DND-41 (cell line): ENCODE data around the gene RETSAT.

ENCODE experiments used
- ATAC-seq: fragments of 200-7000 bp; cut with Tn5 transposase; 3 replicates; pipeline ENCODE4 v1.9.1; 2021; ENCODE audit warnings: low read depth; ENCODE audit not compliant: insufficient read depth
- DNase-seq: peaks from one replicate; pipeline ENCODE4 v3.0.0-alpha.2; 2020
- H2AFZ ChIP-seq: 2 replicates; pipeline ENCODE4 v1.6.0; 2012; ENCODE audit warnings: low read depth, low read length
- H3K27ac ChIP-seq: 2 replicates; pipeline ENCODE4 v1.5.1; 2012; ENCODE audit warnings: low read length, inconsistent platforms
- H3K27me3 ChIP-seq: fragments of 200-600 bp; sonication (generic); 2 replicates; pipeline ENCODE4 v1.6.0; 2012; ENCODE audit warnings: low read length, mild to moderate bottlenecking, inconsistent platforms; ENCODE audit not compliant: insufficient read depth, poor library complexity
- H3K36me3 ChIP-seq: 2 replicates; pipeline ENCODE4 v1.5.1; 2012; ENCODE audit warnings: low read length, inconsistent platforms; ENCODE audit not compliant: insufficient read depth
- H3K4me1 ChIP-seq: 2 replicates; pipeline ENCODE4 v1.5.1; 2012; ENCODE audit warnings: mild to moderate bottlenecking, low read length; ENCODE audit not compliant: insufficient read depth
- H3K4me2 ChIP-seq: 2 replicates; pipeline ENCODE4 v1.6.0; 2012; ENCODE audit warnings: mild to moderate bottlenecking, moderate library complexity, low read length, inconsistent platforms; ENCODE audit not compliant: insufficient read depth
- H3K4me3 ChIP-seq, 2 experiments: fragments of 200-600 bp in 1 of 2; shearing (Covaris generic) in 1 of 2; 2 replicates each; pipeline ENCODE4 v1.5.1; 2012 to 2016; ENCODE audit warnings: inconsistent platforms in 2 of 2, low read length in 2 of 2, mild to moderate bottlenecking in 2 of 2, low read depth in 1 of 2, moderate library complexity in 1 of 2
- H3K79me2 ChIP-seq: 2 replicates; pipeline ENCODE4 v1.6.0; 2012; ENCODE audit warnings: low read length, inconsistent platforms; ENCODE audit not compliant: insufficient read depth
- H3K9ac ChIP-seq: 2 replicates; pipeline ENCODE4 v1.6.0; 2012; ENCODE audit warnings: low read depth, mild to moderate bottlenecking, inconsistent platforms, low read length, moderate library complexity
- H3K9me3 ChIP-seq: 2 replicates; pipeline ENCODE4 v1.5.1; 2012; ENCODE audit warnings: low read length, moderate library complexity, mild to moderate bottlenecking, inconsistent platforms; ENCODE audit not compliant: insufficient read depth, severe bottlenecking
- H4K20me1 ChIP-seq: 2 replicates; pipeline ENCODE4 v1.6.0; 2012; ENCODE audit warnings: low read length; ENCODE audit not compliant: insufficient read depth
- CTCF ChIP-seq: IDR thresholded peaks from 2 replicates; pipeline ENCODE4 v1.5.1; 2012; ENCODE audit warnings: borderline replicate concordance, low read length, moderate library complexity, mild to moderate bottlenecking; ENCODE audit not compliant: poor library complexity, severe bottlenecking; ENCODE audit errors: extremely low read depth
- EZH2 ChIP-seq: IDR thresholded peaks from 3 replicates; pipeline ENCODE4 v1.6.1; 2012; ENCODE audit warnings: borderline replicate concordance, low read depth, mild to moderate bottlenecking, moderate library complexity, low read length, inconsistent platforms; ENCODE audit not compliant: severe bottlenecking

The RETSAT gene

GRCh38 chr2:85342156-85342555 lies 12.2 kb downstream of the RETSAT start:
- peaks cover 33% of the 10 kb centered on the region for H3K36me3 ChIP-seq
- no peaks in the 10 kb centered on the region for H3K9me3 ChIP-seq
- no peaks in the 10 kb centered on the region for H3K79me2 ChIP-seq
- H2AFZ ChIP-seq: no peak overlapping the region
- no peak for ATAC-seq
- no peaks in the 10 kb centered on the region for H3K27me3 ChIP-seq
- H4K20me1 ChIP-seq: no peaks in the 10 kb centered on the region
- no peak overlapping the region for H3K27ac ChIP-seq
- DNase-seq: no peak
- no peak for TF ChIP-seq CTCF
- no peak for TF ChIP-seq EZH2
- H3K4me1 ChIP-seq: no peaks in the 10 kb centered on the region
- H3K9ac ChIP-seq: no peak overlapping the region
- no peak overlapping the region for H3K4me2 ChIP-seq
- H3K4me3 ChIP-seq: no peak overlapping the region

- Histone ChIP-seq H3K9ac (no peak overlapping the region), H3K79me2 (no peaks in the 10 kb centered on the region), H3K27me3 (no peaks in the 10 kb centered on the region), H3K4me1 (no peaks in the 10 kb centered on the region), H3K4me3 (no peak overlapping the region), H3K27ac (no peak overlapping the region), H2AFZ (no peak overlapping the region), H3K4me2 (no peak overlapping the region), H3K9me3 (no peaks in the 10 kb centered on the region), H3K36me3 (peaks cover 28% of the 10 kb centered on the region), H4K20me1 (no peaks in the 10 kb centered on the region)
- TF ChIP-seq EZH2 (no peak), CTCF (no peak)
- ATAC-seq: no peak
- no peak for DNase-seq
Measured at GRCh38 chr2:85341269-85342029, 12.9 kb downstream of the RETSAT start.

- Histone ChIP-seq H3K4me1 (no peaks in the 10 kb centered on the region), H4K20me1 (no peaks in the 10 kb centered on the region), H2AFZ (no peak overlapping the region), H3K79me2 (no peaks in the 10 kb centered on the region), H3K9me3 (no peaks in the 10 kb centered on the region), H3K9ac (no peak overlapping the region), H3K36me3 (peaks cover 17% of the 10 kb centered on the region), H3K4me2 (no peak overlapping the region), H3K4me3 (no peak overlapping the region), H3K27ac (no peak overlapping the region), H3K27me3 (no peaks in the 10 kb centered on the region)
- DNase-seq (no peak), ATAC-seq (no peak)
- TF ChIP-seq CTCF (no peak), EZH2 (no peak)
Measured at GRCh38 chr2:85340034-85340892, 14.1 kb downstream of the RETSAT start.
